ENCODE results near the gene ARSD.

DNA sequence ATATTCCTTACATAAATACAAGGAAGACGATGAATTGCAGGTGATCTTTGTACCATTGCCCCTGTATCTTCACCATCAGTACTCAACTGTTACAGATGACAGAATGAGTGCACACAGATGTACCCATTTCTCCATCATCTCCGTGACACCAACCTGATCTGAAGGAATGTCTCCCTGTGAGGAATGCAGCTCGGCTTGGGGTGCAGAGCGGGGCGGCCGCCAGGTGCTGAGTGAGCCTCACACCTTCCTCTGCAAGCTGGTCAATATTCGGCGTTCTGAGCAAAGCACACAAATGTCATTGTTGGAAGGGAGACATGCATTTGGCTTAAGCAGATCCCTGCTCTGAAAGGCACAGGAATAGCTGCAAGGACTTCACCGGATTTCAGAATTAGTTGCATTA is 7.4 kb downstream of the ARSD start:
- TF ChIP-seq ZFY (CRISPR knock-in tag; IDR thresholded peaks at IDR 0.05) (no peak), SP140L (CRISPR knock-in tag; IDR thresholded peaks at IDR 0.05; ENCODE audit: borderline replicate concordance) (no peak), KAT2B (IDR thresholded peaks at IDR 0.05; ENCODE audit: borderline replicate concordance, low read depth, low read length) (no peak), NFE2L2 (IDR thresholded peaks at IDR 0.05; ENCODE audit: low read length) (no peak), SUZ12 (IDR thresholded peaks at IDR 0.05; ENCODE audit: low read depth, low read length) (no peak)
- TF ChIP-seq, protein P1, sequence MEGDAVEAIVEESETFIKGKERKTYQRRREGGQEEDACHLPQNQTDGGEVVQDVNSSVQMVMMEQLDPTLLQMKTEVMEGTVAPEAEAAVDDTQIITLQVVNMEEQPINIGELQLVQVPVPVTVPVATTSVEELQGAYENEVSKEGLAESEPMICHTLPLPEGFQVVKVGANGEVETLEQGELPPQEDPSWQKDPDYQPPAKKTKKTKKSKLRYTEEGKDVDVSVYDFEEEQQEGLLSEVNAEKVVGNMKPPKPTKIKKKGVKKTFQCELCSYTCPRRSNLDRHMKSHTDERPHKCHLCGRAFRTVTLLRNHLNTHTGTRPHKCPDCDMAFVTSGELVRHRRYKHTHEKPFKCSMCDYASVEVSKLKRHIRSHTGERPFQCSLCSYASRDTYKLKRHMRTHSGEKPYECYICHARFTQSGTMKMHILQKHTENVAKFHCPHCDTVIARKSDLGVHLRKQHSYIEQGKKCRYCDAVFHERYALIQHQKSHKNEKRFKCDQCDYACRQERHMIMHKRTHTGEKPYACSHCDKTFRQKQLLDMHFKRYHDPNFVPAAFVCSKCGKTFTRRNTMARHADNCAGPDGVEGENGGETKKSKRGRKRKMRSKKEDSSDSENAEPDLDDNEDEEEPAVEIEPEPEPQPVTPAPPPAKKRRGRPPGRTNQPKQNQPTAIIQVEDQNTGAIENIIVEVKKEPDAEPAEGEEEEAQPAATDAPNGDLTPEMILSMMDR (CRISPR knock-in tag; IDR thresholded peaks at IDR 0.05): no peak
- TF ChIP-seq, protein P2, sequence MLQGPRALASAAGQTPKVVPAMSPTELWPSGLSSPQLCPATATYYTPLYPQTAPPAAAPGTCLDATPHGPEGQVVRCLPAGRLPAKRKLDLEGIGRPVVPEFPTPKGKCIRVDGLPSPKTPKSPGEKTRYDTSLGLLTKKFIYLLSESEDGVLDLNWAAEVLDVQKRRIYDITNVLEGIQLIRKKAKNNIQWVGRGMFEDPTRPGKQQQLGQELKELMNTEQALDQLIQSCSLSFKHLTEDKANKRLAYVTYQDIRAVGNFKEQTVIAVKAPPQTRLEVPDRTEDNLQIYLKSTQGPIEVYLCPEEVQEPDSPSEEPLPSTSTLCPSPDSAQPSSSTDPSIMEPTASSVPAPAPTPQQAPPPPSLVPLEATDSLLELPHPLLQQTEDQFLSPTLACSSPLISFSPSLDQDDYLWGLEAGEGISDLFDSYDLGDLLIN (CRISPR knock-in tag; IDR thresholded peaks at IDR 0.05; ENCODE audit: borderline replicate concordance): no peak
